GM18951 (cell line): ENCODE measurements around the gene SHISA9.

ENCODE experiments used
- POLR2A ChIP-seq: IDR thresholded peaks from 4 replicates; pipeline ENCODE4 v1.6.1; 2011; ENCODE audit warnings: mild to moderate bottlenecking; ENCODE audit not compliant: insufficient read length, insufficient read depth; ENCODE audit errors: extremely low read depth
- in situ Hi-C: fragments of 300-500 bp; cut with MboI; formaldehyde crosslinking; loops from one replicate; pipeline ENCODE4 v1.12.0; 2022; ENCODE audit warnings: low sequenced_read_pairs, mixed read lengths, inconsistent platforms; ENCODE audit not compliant: unreplicated experiment

SHISA9 gene

DNA sequence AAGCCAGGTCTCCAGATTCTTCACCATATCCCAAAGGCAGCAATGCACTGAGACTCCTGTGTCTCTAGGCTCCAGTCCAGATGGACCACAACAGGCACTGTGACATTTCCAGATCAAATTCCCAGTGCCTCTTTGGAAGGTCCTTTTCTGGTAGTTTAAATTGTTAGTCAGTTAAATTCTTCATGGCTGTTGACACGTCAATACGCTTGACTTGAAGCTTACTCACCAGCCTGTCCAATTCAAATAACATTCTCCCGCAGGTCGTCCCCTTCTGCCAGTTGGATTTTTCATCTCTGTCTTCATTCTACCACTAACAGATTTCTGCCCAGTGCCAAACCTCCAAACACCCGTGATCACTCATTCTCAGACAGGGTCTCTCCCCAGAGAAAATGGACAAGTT lies 86.7 kb downstream of the SHISA9 start:
- TF ChIP-seq POLR2A = no peak

DNA sequence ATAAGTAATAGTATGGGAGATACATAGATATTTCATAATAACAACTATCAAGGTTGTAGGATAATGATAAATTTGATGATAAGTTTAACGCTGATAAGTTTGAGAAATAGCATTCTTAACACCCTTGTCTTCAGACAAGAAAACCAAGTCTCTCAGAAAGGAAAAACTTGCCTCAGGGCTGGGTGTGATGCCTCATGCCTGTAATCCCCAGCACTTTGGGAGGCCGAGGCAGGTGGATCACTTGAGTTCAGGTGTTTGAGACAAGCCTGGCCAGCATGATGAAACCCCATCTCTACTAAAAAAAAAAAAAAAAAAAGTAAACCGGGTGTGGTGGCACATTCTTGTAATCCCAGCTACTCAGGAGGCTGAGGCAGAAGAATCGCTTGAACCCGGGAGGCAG lies 90.7 kb downstream of the SHISA9 start:
- in situ Hi-C loops = no loop called here
- TF ChIP-seq POLR2A = no peak

More for the DNA sequence above, 86.7 kb downstream of the SHISA9 start:
- in situ Hi-C loops = no loop called here

DNA sequence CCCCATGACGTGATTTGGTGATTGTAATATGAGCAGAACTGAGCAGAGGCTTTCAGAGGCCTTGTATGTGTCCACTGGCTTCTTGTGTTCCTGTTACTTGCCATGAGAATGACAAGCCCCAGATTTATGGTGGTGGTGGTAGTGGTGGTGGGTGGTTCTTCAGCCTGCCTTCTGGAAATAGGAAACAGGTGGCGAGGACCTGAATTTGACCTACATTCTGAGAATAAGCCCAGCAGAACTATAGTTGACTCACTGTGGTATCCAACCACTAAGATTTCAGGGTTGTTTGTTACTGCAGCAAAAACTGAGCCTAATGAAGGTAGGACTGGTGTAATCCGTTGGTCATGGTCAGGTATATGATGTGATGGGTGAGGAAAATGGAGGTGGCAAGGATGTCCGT lies 93.0 kb downstream of the SHISA9 start:
- in situ Hi-C loops = no loop called here
- no peak for TF ChIP-seq POLR2A

DNA sequence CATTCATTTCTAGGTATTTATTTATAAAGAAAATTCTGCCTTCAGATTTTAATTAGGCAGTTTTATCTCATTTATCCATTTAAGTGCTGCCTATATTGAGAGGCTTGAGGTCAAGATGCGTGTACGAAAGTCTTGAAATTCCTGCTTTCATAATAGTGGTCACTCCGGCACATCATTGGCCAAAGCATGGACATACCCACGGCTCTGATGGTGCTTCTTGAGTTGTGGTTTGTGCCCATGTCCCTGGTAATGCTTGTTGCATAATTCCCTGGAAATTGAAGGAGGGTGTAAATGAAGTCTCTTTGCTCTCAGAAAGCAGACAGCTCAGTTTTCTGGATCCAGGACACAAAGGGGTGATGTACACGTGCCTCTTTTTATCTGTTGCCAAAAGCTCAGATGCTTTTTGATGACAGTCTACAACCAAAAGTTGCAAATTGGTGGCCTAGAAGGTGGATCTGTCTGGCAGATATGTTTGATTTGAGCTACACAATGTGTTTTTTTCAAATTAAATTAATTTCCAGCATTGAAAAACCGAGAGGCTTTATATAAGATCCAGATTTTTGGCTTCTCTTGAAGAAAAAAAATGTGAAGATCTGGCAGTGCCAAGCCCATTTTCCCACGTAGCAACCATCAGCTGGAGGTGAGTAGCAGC lies 94.4 kb downstream of the SHISA9 start:
- in situ Hi-C loops = no loop called here
- no peak for TF ChIP-seq POLR2A

DNA sequence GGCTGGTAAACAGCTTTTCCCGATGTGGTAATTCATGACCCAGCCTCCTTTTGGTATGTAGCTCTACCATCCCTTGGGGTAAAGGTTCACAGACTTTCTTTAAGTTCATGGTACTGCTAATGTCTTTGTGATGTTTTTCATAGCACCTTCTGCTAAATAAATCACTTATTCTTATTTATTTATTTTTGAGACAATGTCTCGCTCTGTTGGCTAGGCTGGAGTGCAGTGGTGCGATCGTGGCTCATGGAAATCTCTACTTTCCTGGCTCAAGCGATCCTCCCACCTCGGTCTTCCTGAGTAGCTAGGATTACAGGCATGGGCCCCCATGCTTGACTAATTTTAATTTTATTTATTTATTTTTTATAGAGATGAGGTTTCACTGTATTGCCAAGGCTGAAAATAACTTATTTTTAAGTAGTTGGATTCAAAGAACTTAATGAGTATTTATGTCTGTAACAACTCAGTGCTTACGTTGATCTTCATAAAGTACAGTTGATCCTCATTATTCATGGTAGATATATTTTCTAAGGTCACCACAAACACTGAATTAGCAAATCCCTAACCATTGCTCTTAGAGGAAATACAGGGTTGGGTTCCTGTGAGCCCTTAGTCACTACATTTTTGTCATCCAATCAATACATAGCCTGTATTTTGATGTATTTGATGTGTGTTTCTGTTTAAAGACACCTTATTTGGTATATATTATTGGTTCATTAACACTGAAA lies 97.1 kb downstream of the SHISA9 start:
- no peak for TF ChIP-seq POLR2A
- in situ Hi-C loops = no loop called here

- TF ChIP-seq POLR2A = no peak
- in situ Hi-C loops = no loop called here
Observed at GRCh38 chr16:12999368-12999767, 98.0 kb downstream of the SHISA9 start.

- TF ChIP-seq POLR2A = no peak
- in situ Hi-C loops = no loop called here
Observed at GRCh38 chr16:13005721-13006247, 104.4 kb downstream of the SHISA9 start.

DNA sequence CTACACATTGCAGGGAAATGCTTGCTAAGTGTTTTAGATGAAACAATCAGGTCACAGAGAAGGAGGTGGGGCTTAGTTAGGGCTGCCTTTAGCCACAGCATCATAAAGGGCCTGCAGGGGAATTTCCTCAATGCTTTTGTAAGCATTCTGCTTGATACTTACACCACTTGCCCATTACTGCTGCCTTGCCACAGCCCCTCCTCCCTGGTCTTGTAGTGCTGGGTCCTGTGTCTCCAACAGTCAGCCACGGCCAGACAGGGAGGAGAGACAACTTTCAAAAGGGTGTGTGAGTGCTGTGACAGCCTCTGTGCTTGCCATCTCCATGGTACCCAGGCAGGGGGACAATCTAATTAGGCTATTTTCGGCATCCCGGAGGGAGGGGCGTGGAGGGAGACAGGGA lies 111.2 kb downstream of the SHISA9 start:
- TF ChIP-seq POLR2A = no peak
- in situ Hi-C loops = no loop called here

DNA sequence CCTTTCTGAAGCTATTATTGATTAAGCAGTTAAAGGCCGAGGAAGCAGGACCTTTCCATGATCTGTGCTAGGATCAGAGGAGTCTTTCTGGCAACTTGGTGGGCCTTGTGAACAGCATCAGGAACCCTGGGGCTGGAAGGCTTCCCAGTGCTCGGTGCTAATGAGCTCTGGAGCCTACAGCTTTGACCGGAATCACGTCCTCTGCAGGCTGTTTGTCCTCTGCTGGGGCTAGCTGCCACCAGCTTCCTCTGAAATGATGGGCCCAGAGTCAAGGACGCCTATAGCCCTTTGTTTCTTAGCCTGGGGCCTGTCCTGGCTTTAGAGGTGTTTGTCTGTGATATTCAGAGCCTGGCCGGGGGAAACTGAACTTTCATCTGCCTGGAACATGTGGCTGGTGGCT lies 111.6 kb downstream of the SHISA9 start:
- in situ Hi-C loops = no loop called here
- TF ChIP-seq POLR2A = no peak

DNA sequence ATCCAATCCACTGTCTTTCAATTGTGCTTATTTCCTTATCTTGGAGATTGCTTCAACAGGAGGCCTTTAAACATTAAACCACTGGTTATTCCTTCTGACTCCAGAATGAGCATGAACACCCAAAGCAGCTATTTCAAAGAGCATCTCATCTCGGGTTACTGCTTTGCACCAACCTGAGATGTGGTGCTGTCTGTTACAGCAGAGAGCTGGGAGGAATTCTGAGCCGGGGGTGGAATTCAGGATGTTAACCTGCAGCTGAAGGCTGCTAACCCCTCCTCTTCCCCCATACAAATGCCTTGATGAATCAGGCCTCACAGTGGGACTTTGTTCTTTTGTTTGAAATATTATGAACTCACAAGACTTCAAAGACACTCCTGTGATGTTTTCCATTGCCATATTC lies 113.1 kb downstream of the SHISA9 start:
- in situ Hi-C loops = no loop called here
- no peak for TF ChIP-seq POLR2A

DNA sequence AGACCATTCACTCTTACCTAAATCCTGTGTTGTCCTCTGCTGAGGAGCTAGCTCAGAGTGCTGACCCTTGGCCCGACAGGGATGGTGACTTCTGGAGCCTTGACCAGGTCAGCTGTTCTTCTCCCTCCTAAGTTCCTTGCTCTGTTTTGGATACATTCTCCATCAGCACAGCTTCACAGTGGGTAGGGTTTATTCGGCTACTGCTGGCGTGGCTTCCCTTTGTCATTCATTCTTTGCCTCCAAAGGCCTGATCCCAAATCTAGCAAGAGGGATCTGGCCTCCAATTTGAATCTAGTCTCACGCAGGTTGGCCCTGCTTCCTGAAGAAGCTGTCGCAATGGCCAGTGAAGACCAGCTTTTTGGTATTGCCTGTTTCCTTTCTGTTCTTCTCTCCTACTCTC lies 116.6 kb downstream of the SHISA9 start:
- TF ChIP-seq POLR2A = no peak
- in situ Hi-C loops = no loop called here

DNA sequence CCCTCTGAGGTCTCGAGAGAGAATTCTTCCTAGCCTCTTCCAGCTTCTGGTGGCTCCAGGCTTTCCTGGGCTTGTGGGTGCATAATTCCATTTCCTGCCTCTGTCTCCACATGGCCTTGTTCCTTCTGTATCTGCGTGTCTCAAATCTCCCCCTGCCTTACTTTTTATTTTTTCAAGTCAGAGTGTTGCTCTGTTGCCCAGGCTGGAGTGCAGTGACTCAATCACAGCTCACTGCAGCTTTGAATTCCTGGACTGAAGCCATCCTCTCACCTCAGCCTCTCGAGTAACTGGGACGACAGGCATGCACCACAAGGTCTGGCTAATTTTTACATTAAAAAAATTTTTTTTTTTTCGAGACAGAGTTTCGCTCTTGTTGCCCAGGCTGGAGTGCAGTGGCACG lies 120.6 kb downstream of the SHISA9 start:
- in situ Hi-C loops = no loop called here
- no peak for TF ChIP-seq POLR2A

GRCh38 chr16:13029786-13030185 lies 128.4 kb downstream of the SHISA9 start:
- in situ Hi-C loops = no loop called here
- TF ChIP-seq POLR2A = no peak

GRCh38 chr16:13030769-13031168 lies 129.4 kb downstream of the SHISA9 start:
- in situ Hi-C loops = no loop called here
- TF ChIP-seq POLR2A = no peak
